Measurements from ENCODE around the gene GALNT8. TPM values are rescaled to one million over a fixed set of nuclear protein-coding genes. Genes with fewer than 3 reads are reported as not detected.

Gene GALNT8
- total RNA-seq, 1 donor from 2014 or later = 1.5 TPM

- DNase-seq = peak; percentile 62
- intact Hi-C loops (cut with micrococcal nuclease) = no loop called here
- Histone ChIP-seq H3K9me3 (replicated peaks) (no peaks in the 10 kb centered on the region), H3K36me3 (no peaks in the 10 kb centered on the region), H3K27ac (replicated peaks) (peak overlapping the region; percentile 63), H3K4me3 (peak overlapping the region; percentile 29), H3K27me3 (ENCODE audit: low read depth) (no peaks in the 10 kb centered on the region), H3K4me1 (peaks cover 16% of the 10 kb centered on the region)
- TF ChIP-seq CTCF (IDR thresholded peaks at IDR 0.05; ENCODE audit: borderline replicate concordance) = no peak
Measured at GRCh38 chr12:4700621-4701026, 19.6 kb upstream of the GALNT8 start.

GRCh38 chr12:4701395-4702190 is 18.6 kb upstream of the GALNT8 start:
- no peak overlapping the region for H3K4me3 ChIP-seq
- peak overlapping the region; percentile 63 for H3K27ac ChIP-seq (replicated peaks)
- no peaks in the 10 kb centered on the region for H3K36me3 ChIP-seq
- H3K9me3 ChIP-seq (replicated peaks) = no peaks in the 10 kb centered on the region
- peak; percentile 37 for DNase-seq
- H3K4me1 ChIP-seq = peaks cover 16% of the 10 kb centered on the region
- intact Hi-C loops (cut with micrococcal nuclease) = no loop called here
- TF ChIP-seq CTCF (IDR thresholded peaks at IDR 0.05; ENCODE audit: borderline replicate concordance) = no peak
- H3K27me3 ChIP-seq (ENCODE audit: low read depth) = no peaks in the 10 kb centered on the region

GRCh38 chr12:4703676-4704075 is 16.5 kb upstream of the GALNT8 start:
- no peak overlapping the region for H3K27ac ChIP-seq (replicated peaks)
- H3K4me1 ChIP-seq = peaks cover 16% of the 10 kb centered on the region
- TF ChIP-seq CTCF (IDR thresholded peaks at IDR 0.05; ENCODE audit: borderline replicate concordance) = no peak
- H3K36me3 ChIP-seq = no peaks in the 10 kb centered on the region
- no peak for DNase-seq
- no peak overlapping the region for H3K4me3 ChIP-seq
- H3K9me3 ChIP-seq (replicated peaks) = no peaks in the 10 kb centered on the region
- intact Hi-C loops (cut with micrococcal nuclease) = no loop called here
- H3K27me3 ChIP-seq (ENCODE audit: low read depth) = no peaks in the 10 kb centered on the region

GRCh38 chr12:4705824-4706223 is 14.4 kb upstream of the GALNT8 start:
- no peaks in the 10 kb centered on the region for H3K27me3 ChIP-seq (ENCODE audit: low read depth)
- peaks cover 7% of the 10 kb centered on the region for H3K4me1 ChIP-seq
- H3K27ac ChIP-seq (replicated peaks) = no peak overlapping the region
- no peaks in the 10 kb centered on the region for H3K36me3 ChIP-seq
- no peak for DNase-seq
- no peak for TF ChIP-seq CTCF (IDR thresholded peaks at IDR 0.05; ENCODE audit: borderline replicate concordance)
- no peak overlapping the region for H3K4me3 ChIP-seq
- intact Hi-C loops (cut with micrococcal nuclease) = no loop called here
- H3K9me3 ChIP-seq (replicated peaks) = no peaks in the 10 kb centered on the region

GRCh38 chr12:4707306-4707705 is 12.9 kb upstream of the GALNT8 start:
- H3K36me3 ChIP-seq = no peaks in the 10 kb centered on the region
- TF ChIP-seq CTCF (IDR thresholded peaks at IDR 0.05; ENCODE audit: borderline replicate concordance) = no peak
- no peaks in the 10 kb centered on the region for H3K27me3 ChIP-seq (ENCODE audit: low read depth)
- intact Hi-C loops (cut with micrococcal nuclease) = no loop called here
- no peaks in the 10 kb centered on the region for H3K9me3 ChIP-seq (replicated peaks)
- H3K4me1 ChIP-seq = no peaks in the 10 kb centered on the region
- no peak overlapping the region for H3K27ac ChIP-seq (replicated peaks)
- DNase-seq = no peak
- no peak overlapping the region for H3K4me3 ChIP-seq

All from left ventricle myocardium inferior (tissue), 1 donor.